ENCODE measurements around the gene ATF6. TPM values are rescaled to one million over a fixed set of nuclear protein-coding genes. Genes with fewer than 3 reads are reported as not detected.

The ATF6 gene
- total and polyA plus RNA-seq, 2 of the 8 experiments (the other 6 are each of a cell fraction or from before 2014, with no cell fraction given): 4.6 to 10.0 TPM

DNA sequence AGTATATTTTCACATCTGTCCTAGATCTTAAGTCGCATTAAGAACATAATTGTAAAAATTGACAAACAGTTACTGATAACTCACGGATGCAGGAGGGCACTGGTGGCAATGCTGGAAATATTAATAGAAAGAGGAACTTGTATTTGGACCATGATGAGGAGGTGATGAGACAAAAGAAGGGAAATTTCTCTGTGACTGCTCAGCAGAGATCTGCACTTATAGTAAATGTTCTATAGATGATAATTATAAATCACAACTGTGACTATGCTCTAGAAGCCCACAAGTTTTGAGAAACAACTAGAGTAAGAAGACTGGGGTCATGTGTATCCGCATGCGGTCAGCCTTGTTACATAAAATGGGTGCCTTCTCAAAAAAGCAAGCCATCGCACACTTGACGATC lies 25.2 kb upstream of the ATF6 start:
- H3K4ac ChIP-seq (replicated peaks; ENCODE audit: insufficient read length, low read depth, low read length): no peak overlapping the region
- H3K27me3 ChIP-seq (replicated peaks in 1 of 4; ENCODE audit: control insufficient read depth in 3 of 4, extremely low read depth in 1 of 4, insufficient read depth in 3 of 4, low read length in 3 of 4): no peaks in the 10 kb centered on the region
- no peak overlapping the region for H2AK5ac ChIP-seq (ENCODE audit: low read depth, low read length)
- H3K79me2 ChIP-seq (ENCODE audit: control insufficient read depth in 1 of 2, insufficient read depth in 2 of 2, low read length in 2 of 2): no peaks in the 10 kb centered on the region
- no peak overlapping the region for H3K14ac ChIP-seq (ENCODE audit: insufficient read length)
- no peak overlapping the region for H2BK120ac ChIP-seq (replicated peaks; ENCODE audit: low read depth, low read length)
- no peak overlapping the region for H2AFZ ChIP-seq (ENCODE audit: low read length)
- ChIA-PET CTCF (ENCODE audit: partially characterized antibody) (interaction anchor here (0.5 to 10.3 kb wide), 13 partner anchors 10 to 257 kb away, joined by 3 to 69 read pairs (median 3); no protein-coding TSS in a partner anchor), POLR2A (ENCODE audit: partially characterized antibody) (interaction anchor here (2.3 to 4.8 kb wide), 2 partner anchors 9 to 14 kb away, joined by 9 to 24 read pairs; partner anchors contain the start of gene DUSP12)
- H2BK5ac ChIP-seq (ENCODE audit: low read depth, low read length): no peak overlapping the region
- no peak overlapping the region for H3K18ac ChIP-seq (ENCODE audit: extremely low read depth, low read length)
- no peak for DNase-seq (ENCODE audit: low read depth in 1 of 2, low spot score in 2 of 2)
- no peaks in the 10 kb centered on the region for H3K23me2 ChIP-seq (ENCODE audit: low read depth, low read length)
- H3K4me3 ChIP-seq (ENCODE audit: extremely low read depth in 1 of 4, insufficient read depth in 2 of 4, low read depth in 3 of 4, low read length in 4 of 4): no peak overlapping the region
- no peak for FAIRE-seq
- H3K27ac ChIP-seq (ENCODE audit: low read depth, low read length): no peak overlapping the region
- H2BK20ac ChIP-seq (ENCODE audit: low read length): no peak overlapping the region; the same call in 1 of the 2 replicates
- no peaks in the 10 kb centered on the region for H3K36me3 ChIP-seq (ENCODE audit: control insufficient read depth in 2 of 4, insufficient read depth in 4 of 4, low read length in 3 of 4)
- no peak overlapping the region for H3K23ac ChIP-seq (ENCODE audit: insufficient read length)
- no peak overlapping the region for H3K4me2 ChIP-seq (ENCODE audit: insufficient read depth in 1 of 2, low read depth in 2 of 2, low read length in 2 of 2)
- WGBS, 2 experiments (ENCODE audit: extremely low coverage in 1 of 2, insufficient coverage in 1 of 2, insufficient read length in 1 of 2, insufficient replicate concordance in 2 of 2, low coverage in 1 of 2, low lambda C conversion rate in 2 of 2, missing lambda C conversion rate in 1 of 2): 95% methylated on average over 6 of the region's 6 CpGs; no CpG with 5 or more reads in 1 of the 2 experiments
- no peaks in the 10 kb centered on the region for H4K20me1 ChIP-seq (replicated peaks in 1 of 2; ENCODE audit: control insufficient read depth in 1 of 2, insufficient read depth in 2 of 2, low read length in 2 of 2)
- no peaks in the 10 kb centered on the region for H3K79me1 ChIP-seq (ENCODE audit: low read depth, low read length)
- H2BK15ac ChIP-seq (ENCODE audit: low read length): no peak overlapping the region
- no peak overlapping the region for H4K5ac ChIP-seq (ENCODE audit: insufficient read length, low read depth, low read length)
- H3K4me1 ChIP-seq (replicated peaks in 1 of 4; ENCODE audit: control insufficient read depth in 3 of 4, insufficient read depth in 4 of 4, low read length in 3 of 4): peaks cover 1 to 11% (median 4%) of the 10 kb centered on the region in 4 experiments; a peak in 4 of 7 replicates
- H4K91ac ChIP-seq (replicated peaks; ENCODE audit: insufficient read length, low read length): no peak overlapping the region
- no peak overlapping the region for H4K8ac ChIP-seq (ENCODE audit: extremely low read depth, insufficient read depth, low read length)
- H2BK12ac ChIP-seq (ENCODE audit: low read depth, low read length): no peak overlapping the region
- no peak overlapping the region for H3K9ac ChIP-seq (replicated peaks in 1 of 4; ENCODE audit: extremely low read depth in 1 of 4, low read depth in 3 of 4, low read length in 3 of 4)
- H3K9me3 ChIP-seq (ENCODE audit: insufficient read depth in 2 of 2, low read depth in 1 of 2, low read length in 1 of 2): no peaks in the 10 kb centered on the region
- H3K56ac ChIP-seq (replicated peaks; ENCODE audit: insufficient read length, low read depth, low read length): no peak overlapping the region
- TF ChIP-seq, protein P1, sequence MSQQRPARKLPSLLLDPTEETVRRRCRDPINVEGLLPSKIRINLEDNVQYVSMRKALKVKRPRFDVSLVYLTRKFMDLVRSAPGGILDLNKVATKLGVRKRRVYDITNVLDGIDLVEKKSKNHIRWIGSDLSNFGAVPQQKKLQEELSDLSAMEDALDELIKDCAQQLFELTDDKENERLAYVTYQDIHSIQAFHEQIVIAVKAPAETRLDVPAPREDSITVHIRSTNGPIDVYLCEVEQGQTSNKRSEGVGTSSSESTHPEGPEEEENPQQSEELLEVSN (IDR thresholded peaks at IDR 0.05): no peak
- no peak for TF ChIP-seq SP1 (IDR thresholded peaks at IDR 0.05; ENCODE audit: low read depth, low read length)
- TF ChIP-seq HDAC6 (IDR thresholded peaks at IDR 0.05; ENCODE audit: low read depth, low read length): no peak
- no peak for TF ChIP-seq HDAC2 (IDR thresholded peaks at IDR 0.05; ENCODE audit: borderline replicate concordance in 1 of 2, low read depth in 2 of 2, low read length in 2 of 2)
- TF ChIP-seq TAF7 (optimal IDR thresholded peaks at IDR 0.05; ENCODE audit: borderline replicate concordance, low read depth, low read length): no peak
- TF ChIP-seq, protein P2, sequence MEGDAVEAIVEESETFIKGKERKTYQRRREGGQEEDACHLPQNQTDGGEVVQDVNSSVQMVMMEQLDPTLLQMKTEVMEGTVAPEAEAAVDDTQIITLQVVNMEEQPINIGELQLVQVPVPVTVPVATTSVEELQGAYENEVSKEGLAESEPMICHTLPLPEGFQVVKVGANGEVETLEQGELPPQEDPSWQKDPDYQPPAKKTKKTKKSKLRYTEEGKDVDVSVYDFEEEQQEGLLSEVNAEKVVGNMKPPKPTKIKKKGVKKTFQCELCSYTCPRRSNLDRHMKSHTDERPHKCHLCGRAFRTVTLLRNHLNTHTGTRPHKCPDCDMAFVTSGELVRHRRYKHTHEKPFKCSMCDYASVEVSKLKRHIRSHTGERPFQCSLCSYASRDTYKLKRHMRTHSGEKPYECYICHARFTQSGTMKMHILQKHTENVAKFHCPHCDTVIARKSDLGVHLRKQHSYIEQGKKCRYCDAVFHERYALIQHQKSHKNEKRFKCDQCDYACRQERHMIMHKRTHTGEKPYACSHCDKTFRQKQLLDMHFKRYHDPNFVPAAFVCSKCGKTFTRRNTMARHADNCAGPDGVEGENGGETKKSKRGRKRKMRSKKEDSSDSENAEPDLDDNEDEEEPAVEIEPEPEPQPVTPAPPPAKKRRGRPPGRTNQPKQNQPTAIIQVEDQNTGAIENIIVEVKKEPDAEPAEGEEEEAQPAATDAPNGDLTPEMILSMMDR (IDR thresholded peaks at IDR 0.05; ENCODE audit: control extremely low read depth in 1 of 3, insufficient read depth in 1 of 3, low read depth in 1 of 3, low read length in 3 of 3): no peak
- TF ChIP-seq YY1 (IDR thresholded peaks at IDR 0.05; ENCODE audit: low read depth, low read length): no peak
- no peak for TF ChIP-seq SAP30 (IDR thresholded peaks at IDR 0.05; ENCODE audit: insufficient read depth, insufficient replicate concordance, low read length)
- TF ChIP-seq KDM5A (IDR thresholded peaks at IDR 0.05; ENCODE audit: low read length): no peak
- no peak for TF ChIP-seq EZH2 (IDR thresholded peaks at IDR 0.05; ENCODE audit: low read depth, low read length, severe bottlenecking)

Data from H1 (cell line).